ENCODE data around the gene C6orf15. TPM values are rescaled to one million over a fixed set of nuclear protein-coding genes. Genes with fewer than 3 reads are reported as not detected.

Gene C6orf15
- total RNA-seq, 1 donor from 2014 or later: not detected

- TF ChIP-seq CTCF (IDR thresholded peaks at IDR 0.05): no peak
- Mint-ChIP-seq H3K4me3 (ENCODE audit: unreplicated experiment) (no peak overlapping the region), H3K27me3 (ENCODE audit: unreplicated experiment) (peaks cover 10% of the 10 kb centered on the region), H3K36me3 (ENCODE audit: unreplicated experiment) (no peaks in the 10 kb centered on the region), H3K4me1 (ENCODE audit: unreplicated experiment) (peaks cover 12% of the 10 kb centered on the region), H3K9me3 (ENCODE audit: unreplicated experiment) (no peaks in the 10 kb centered on the region), H3K27ac (ENCODE audit: unreplicated experiment) (no peak overlapping the region)
- DNase-seq (ENCODE audit: extremely low spot score, unreplicated experiment): no peak
Measured at GRCh38 chr6:31090973-31091364, 21.4 kb downstream of the C6orf15 start.

- no peak overlapping the region for H3K27ac Mint-ChIP-seq (ENCODE audit: unreplicated experiment)
- peaks cover 8% of the 10 kb centered on the region for H3K27me3 Mint-ChIP-seq (ENCODE audit: unreplicated experiment)
- H3K36me3 Mint-ChIP-seq (ENCODE audit: unreplicated experiment): no peaks in the 10 kb centered on the region
- peaks cover 12% of the 10 kb centered on the region for H3K4me1 Mint-ChIP-seq (ENCODE audit: unreplicated experiment)
- no peak for TF ChIP-seq CTCF (IDR thresholded peaks at IDR 0.05)
- H3K9me3 Mint-ChIP-seq (ENCODE audit: unreplicated experiment): no peaks in the 10 kb centered on the region
- H3K4me3 Mint-ChIP-seq (ENCODE audit: unreplicated experiment): no peak overlapping the region
- no peak for DNase-seq (ENCODE audit: extremely low spot score, unreplicated experiment)
Measured at GRCh38 chr6:31090275-31090972, 22.0 kb downstream of the C6orf15 start.

GRCh38 chr6:31087494-31088089 is 24.8 kb downstream of the C6orf15 start:
- Mint-ChIP-seq H3K4me1 (ENCODE audit: unreplicated experiment) (peaks cover 23% of the 10 kb centered on the region), H3K4me3 (ENCODE audit: unreplicated experiment) (no peak overlapping the region), H3K27me3 (ENCODE audit: unreplicated experiment) (no peaks in the 10 kb centered on the region), H3K36me3 (ENCODE audit: unreplicated experiment) (no peaks in the 10 kb centered on the region), H3K9me3 (ENCODE audit: unreplicated experiment) (no peaks in the 10 kb centered on the region), H3K27ac (ENCODE audit: unreplicated experiment) (peak overlapping the region; percentile 23)
- TF ChIP-seq CTCF (IDR thresholded peaks at IDR 0.05): peak; percentile 83
- DNase-seq (ENCODE audit: extremely low spot score, unreplicated experiment): peak; percentile 90

GRCh38 chr6:31086788-31087440 is 25.5 kb downstream of the C6orf15 start:
- H3K27ac Mint-ChIP-seq (ENCODE audit: unreplicated experiment): peak overlapping the region; percentile 23
- no peaks in the 10 kb centered on the region for H3K9me3 Mint-ChIP-seq (ENCODE audit: unreplicated experiment)
- H3K27me3 Mint-ChIP-seq (ENCODE audit: unreplicated experiment): no peaks in the 10 kb centered on the region
- no peaks in the 10 kb centered on the region for H3K36me3 Mint-ChIP-seq (ENCODE audit: unreplicated experiment)
- H3K4me3 Mint-ChIP-seq (ENCODE audit: unreplicated experiment): no peak overlapping the region
- no peak for TF ChIP-seq CTCF (IDR thresholded peaks at IDR 0.05)
- H3K4me1 Mint-ChIP-seq (ENCODE audit: unreplicated experiment): peaks cover 23% of the 10 kb centered on the region
- no peak for DNase-seq (ENCODE audit: extremely low spot score, unreplicated experiment)

- Mint-ChIP-seq H3K9me3 (ENCODE audit: unreplicated experiment) (no peaks in the 10 kb centered on the region), H3K27me3 (ENCODE audit: unreplicated experiment) (no peaks in the 10 kb centered on the region), H3K4me1 (ENCODE audit: unreplicated experiment) (peaks cover 29% of the 10 kb centered on the region), H3K36me3 (ENCODE audit: unreplicated experiment) (no peaks in the 10 kb centered on the region), H3K27ac (ENCODE audit: unreplicated experiment) (peak overlapping the region; percentile 90), H3K4me3 (ENCODE audit: unreplicated experiment) (no peak overlapping the region)
- TF ChIP-seq CTCF (IDR thresholded peaks at IDR 0.05): peak; percentile 42
- no peak for DNase-seq (ENCODE audit: extremely low spot score, unreplicated experiment)
Measured at GRCh38 chr6:31083742-31084354, 28.5 kb downstream of the C6orf15 start.
